Measurements from ENCODE around the gene USP6NL.

USP6NL gene

GRCh38 chr10:11601670-11602069, 9.8 kb downstream of the USP6NL start:
- DNase-seq (ENCODE audit: low spot score): no peak
- TF ChIP-seq, protein P1, sequence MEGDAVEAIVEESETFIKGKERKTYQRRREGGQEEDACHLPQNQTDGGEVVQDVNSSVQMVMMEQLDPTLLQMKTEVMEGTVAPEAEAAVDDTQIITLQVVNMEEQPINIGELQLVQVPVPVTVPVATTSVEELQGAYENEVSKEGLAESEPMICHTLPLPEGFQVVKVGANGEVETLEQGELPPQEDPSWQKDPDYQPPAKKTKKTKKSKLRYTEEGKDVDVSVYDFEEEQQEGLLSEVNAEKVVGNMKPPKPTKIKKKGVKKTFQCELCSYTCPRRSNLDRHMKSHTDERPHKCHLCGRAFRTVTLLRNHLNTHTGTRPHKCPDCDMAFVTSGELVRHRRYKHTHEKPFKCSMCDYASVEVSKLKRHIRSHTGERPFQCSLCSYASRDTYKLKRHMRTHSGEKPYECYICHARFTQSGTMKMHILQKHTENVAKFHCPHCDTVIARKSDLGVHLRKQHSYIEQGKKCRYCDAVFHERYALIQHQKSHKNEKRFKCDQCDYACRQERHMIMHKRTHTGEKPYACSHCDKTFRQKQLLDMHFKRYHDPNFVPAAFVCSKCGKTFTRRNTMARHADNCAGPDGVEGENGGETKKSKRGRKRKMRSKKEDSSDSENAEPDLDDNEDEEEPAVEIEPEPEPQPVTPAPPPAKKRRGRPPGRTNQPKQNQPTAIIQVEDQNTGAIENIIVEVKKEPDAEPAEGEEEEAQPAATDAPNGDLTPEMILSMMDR (IDR thresholded peaks at IDR 0.05; ENCODE audit: extremely low read depth, missing control alignments): no peak

DNA sequence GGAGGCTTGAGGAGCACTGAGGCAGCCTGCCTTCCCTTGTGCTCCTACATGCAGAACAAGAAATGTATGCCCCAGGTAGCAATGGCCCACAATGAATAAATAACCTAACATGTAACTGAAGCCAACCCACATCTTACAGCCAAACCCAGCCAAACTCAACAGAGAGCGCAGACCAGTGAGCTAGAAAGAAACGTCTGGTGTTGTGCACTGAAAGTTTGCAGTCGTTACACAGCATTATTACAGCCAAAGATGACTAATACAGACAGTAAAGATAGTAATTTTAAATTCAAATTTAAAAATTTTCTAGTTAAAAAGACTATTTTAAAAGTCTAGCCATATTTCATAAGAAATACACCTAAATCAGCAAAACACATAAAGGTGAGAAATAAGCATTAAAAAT, 11.2 kb downstream of the USP6NL start:
- DNase-seq (ENCODE audit: low spot score): no peak
- TF ChIP-seq, protein P1 (IDR thresholded peaks at IDR 0.05; ENCODE audit: extremely low read depth, missing control alignments): no peak

DNA sequence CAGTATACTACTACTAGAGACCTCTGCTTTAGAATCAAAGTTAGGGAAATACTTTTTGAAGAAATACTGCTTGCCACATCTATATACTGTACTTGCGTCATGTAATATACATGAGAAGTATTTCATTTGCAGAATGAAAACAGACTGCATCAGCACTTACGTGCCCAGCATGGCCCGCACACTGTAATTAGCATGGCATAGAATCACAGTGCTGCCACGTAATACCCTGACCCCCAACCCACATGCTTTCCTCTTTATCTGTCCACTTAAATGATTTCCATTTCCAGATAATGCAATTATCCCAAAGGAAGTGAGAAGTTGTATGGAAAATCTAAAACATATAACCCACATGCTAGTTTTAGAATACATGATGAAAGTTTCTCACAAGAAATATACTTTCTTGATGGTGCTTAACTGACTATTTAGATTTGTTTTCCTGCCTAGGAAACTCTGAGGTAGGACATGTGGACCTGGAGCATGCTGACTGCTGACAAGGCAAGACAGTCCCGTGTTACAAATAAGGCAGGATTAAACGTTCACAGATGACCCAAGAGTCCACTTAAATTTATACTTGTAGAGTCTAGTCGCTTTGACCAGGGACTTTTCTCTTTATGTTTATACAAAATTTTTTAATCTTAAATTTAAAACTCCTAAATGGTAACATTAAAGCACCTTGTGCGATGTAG, 12.6 kb downstream of the USP6NL start:
- DNase-seq (ENCODE audit: low spot score): no peak
- TF ChIP-seq, protein P1 (IDR thresholded peaks at IDR 0.05; ENCODE audit: extremely low read depth, missing control alignments): no peak

GRCh38 chr10:11597470-11597869, 14.0 kb downstream of the USP6NL start:
- no peak for DNase-seq (ENCODE audit: low spot score)
- TF ChIP-seq, protein P1 (IDR thresholded peaks at IDR 0.05; ENCODE audit: extremely low read depth, missing control alignments): no peak

DNA sequence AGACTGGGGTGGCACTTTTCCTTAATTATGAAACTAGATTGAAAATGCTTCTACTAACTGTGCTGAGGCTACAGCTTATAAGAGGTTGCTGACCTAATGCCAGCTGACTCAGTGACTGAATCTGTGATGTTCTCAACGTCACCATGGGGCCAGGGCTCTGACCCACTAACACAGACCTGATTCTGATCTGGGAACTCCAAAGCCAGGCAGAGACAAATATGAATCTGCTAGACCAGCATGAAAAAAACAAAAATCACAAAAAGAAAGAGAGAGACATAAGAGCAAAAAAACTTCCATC, 16.1 kb downstream of the USP6NL start:
- TF ChIP-seq, protein P1 (IDR thresholded peaks at IDR 0.05; ENCODE audit: extremely low read depth, missing control alignments): no peak
- DNase-seq (ENCODE audit: low spot score): no peak

DNA sequence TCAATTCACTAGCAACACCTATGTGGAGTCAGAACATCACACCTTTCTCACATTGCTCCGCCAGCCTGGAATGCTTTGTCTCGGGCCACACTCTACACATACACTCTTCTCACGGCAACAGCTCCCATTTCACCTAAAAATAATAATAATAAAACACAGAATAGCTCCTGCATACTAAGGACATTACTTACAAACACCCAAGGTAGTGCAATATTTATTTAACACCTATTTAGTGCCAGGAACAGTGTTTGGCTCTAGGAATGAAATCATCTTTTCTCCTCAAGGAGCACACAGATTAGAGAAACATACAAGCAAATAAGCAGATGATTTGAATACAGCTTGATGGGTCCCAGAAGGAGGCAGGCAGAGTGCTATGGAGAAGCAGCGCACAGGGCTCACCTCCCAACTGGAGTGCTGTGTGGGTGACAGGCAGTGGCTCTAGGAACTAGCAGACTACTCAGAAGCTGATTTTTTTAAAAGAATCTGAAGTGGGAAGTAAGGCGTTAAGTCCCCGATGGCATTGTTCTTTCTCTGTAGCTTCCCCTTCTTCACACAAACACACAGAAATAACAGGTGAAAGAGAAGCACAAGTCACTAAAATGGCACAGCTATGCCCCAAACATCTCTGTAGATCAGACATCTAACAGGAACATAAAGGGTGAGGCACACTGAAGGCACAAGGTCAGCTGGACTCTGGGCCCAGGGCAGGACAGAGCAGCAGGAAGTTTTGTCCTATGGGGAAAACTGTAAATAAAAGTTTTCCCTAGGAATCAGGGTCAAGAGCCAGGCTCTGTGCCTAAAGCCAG, 16.7 kb downstream of the USP6NL start:
- TF ChIP-seq, protein P1 (IDR thresholded peaks at IDR 0.05; ENCODE audit: extremely low read depth, missing control alignments): no peak
- DNase-seq (ENCODE audit: low spot score): no peak

GRCh38 chr10:11593612-11594011, 17.8 kb downstream of the USP6NL start:
- no peak for DNase-seq (ENCODE audit: low spot score)

More at GRCh38 chr10:11593612-11594011, 17.8 kb downstream of the USP6NL start:
- TF ChIP-seq, protein P1 (IDR thresholded peaks at IDR 0.05; ENCODE audit: extremely low read depth, missing control alignments): no peak
